A673 (cell line): ENCODE results near the gene MRGPRD. TPM values are rescaled to one million over a fixed set of nuclear protein-coding genes. Genes with fewer than 3 reads are reported as not detected.

ENCODE experiments used
- BruUV-seq: library from RNA; stranded (reverse); fragments of 400-500 nt; replicated peaks from 2 replicates; lab custom pipeline; 2021; lab: Mats Ljungman, UMichigan
- CTCF ChIA-PET: fragments of 300-600 bp; sonication (Branson Sonifier 250); formaldehyde crosslinking; loops from one replicate; lab custom pipeline; 2022; ENCODE audit warnings: antibody characterized with exemption; lab: Charles Lee
- POLR2A ChIA-PET: fragments of 300-600 bp; sonication (Branson Sonifier 250); formaldehyde crosslinking; loops from one replicate; lab custom pipeline; 2022; ENCODE audit warnings: antibody characterized with exemption; ENCODE audit not compliant: low non-redundant PET; lab: Charles Lee
- DNase-seq: peaks from one replicate; pipeline ENCODE4 v3.0.0-alpha.2; 2015; ENCODE audit warnings: low spot score
- H3K27ac ChIP-seq: fragments of 200-600 bp; sonication (generic); 2 replicates; pipeline ENCODE4 v1.5.1; 2016; ENCODE audit warnings: mixed run types, low read depth, mild to moderate bottlenecking, mixed read lengths, antibody characterized with exemption, low read length; ENCODE audit not compliant: poor library complexity, severe bottlenecking
- H3K27me3 ChIP-seq: fragments of 200-600 bp; sonication (generic); replicated peaks from 2 replicates; pipeline ENCODE4 v1.6.1; 2017; ENCODE audit warnings: mixed run types, low read depth, mild to moderate bottlenecking, mixed read lengths, antibody characterized with exemption, low read length; ENCODE audit not compliant: insufficient read depth, poor library complexity
- H3K36me3 ChIP-seq: fragments of 200-600 bp; sonication (generic); 2 replicates; pipeline ENCODE4 v1.6.1; 2016; ENCODE audit warnings: mixed run types, mild to moderate bottlenecking, mixed read lengths, antibody characterized with exemption, low read length; ENCODE audit not compliant: insufficient read depth, poor library complexity, severe bottlenecking
- H3K4me1 ChIP-seq: fragments of 200-600 bp; sonication (generic); 2 replicates; pipeline ENCODE4 v1.6.1; 2017; ENCODE audit warnings: mixed run types, mild to moderate bottlenecking, mixed read lengths, antibody characterized with exemption, low read length; ENCODE audit not compliant: insufficient read depth, poor library complexity, severe bottlenecking
- H3K4me3 ChIP-seq: fragments of 200-600 bp; sonication (generic); 2 replicates; pipeline ENCODE4 v1.5.1; 2016; ENCODE audit warnings: low read depth, mixed run types, mild to moderate bottlenecking, mixed read lengths, low read length; ENCODE audit not compliant: poor library complexity, severe bottlenecking
- H3K9me3 ChIP-seq: fragments of 200-600 bp; sonication (generic); 2 replicates; pipeline ENCODE4 v1.6.1; 2016; ENCODE audit warnings: mixed run types, low read depth, mild to moderate bottlenecking, mixed read lengths, antibody characterized with exemption, low read length; ENCODE audit not compliant: poor library complexity, severe bottlenecking
- CTCF ChIP-seq: fragments of 300-800, 200-600 bp; sonication (generic); conservative IDR thresholded peaks from 2 replicates; pipeline ENCODE4 v1.5.1; 2017; ENCODE audit warnings: low read depth, mild to moderate bottlenecking, antibody characterized with exemption, low read length, moderate library complexity, mixed read lengths
- EZH2 ChIP-seq: fragments of 200-600 bp; sonication (generic); IDR thresholded peaks from 2 replicates; pipeline ENCODE4 v1.6.1; 2017; ENCODE audit warnings: borderline replicate concordance, low read depth, mild to moderate bottlenecking, mixed read lengths, antibody characterized with exemption, low read length; ENCODE audit not compliant: poor library complexity, severe bottlenecking
- intact Hi-C: fragments of 100-400 bp; cut with micrococcal nuclease; formaldehyde crosslinking; loops from one replicate; pipeline ENCODE4 v1.10.0; 2022; ENCODE audit not compliant: unreplicated experiment
- total RNA-seq: library from RNA; stranded (reverse); gene quantifications from 2 replicates; pipeline ENCODE4 v1.2.3, GENCODE V29; 2021

Gene MRGPRD
- total RNA-seq, 1 experiment from 2014 or later, result not detected

GRCh38 chr11:69005183-69005630 lies 24.4 kb upstream of the MRGPRD start:
- ChIA-PET CTCF (no interaction called here), POLR2A (no interaction called here)
- no peak for DNase-seq
- Histone ChIP-seq H3K4me1 (peaks cover under 1% of the 10 kb centered on the region), H3K27ac (no peak overlapping the region), H3K36me3 (no peaks in the 10 kb centered on the region), H3K27me3 (no peaks in the 10 kb centered on the region), H3K9me3 (no peaks in the 10 kb centered on the region), H3K4me3 (no peak overlapping the region)
- no TSS peak for BruUV-seq
- TF ChIP-seq EZH2 (no peak), CTCF (no peak)
- intact Hi-C loops, result no loop called here

GRCh38 chr11:69004411-69005182 lies 23.8 kb upstream of the MRGPRD start:
- H3K27me3 ChIP-seq, result no peaks in the 10 kb centered on the region
- H3K36me3 ChIP-seq, result no peaks in the 10 kb centered on the region
- H3K27ac ChIP-seq, result no peak overlapping the region
- BruUV-seq, result no TSS peak
- POLR2A ChIA-PET, result no interaction called here
- DNase-seq, result no peak
- TF ChIP-seq CTCF (no peak), EZH2 (no peak)
- H3K9me3 ChIP-seq, result no peaks in the 10 kb centered on the region
- intact Hi-C loops, result no loop called here
- H3K4me3 ChIP-seq, result no peak overlapping the region
- CTCF ChIA-PET, result no interaction called here
- H3K4me1 ChIP-seq, result no peaks in the 10 kb centered on the region

- no peak overlapping the region for H3K4me3 ChIP-seq
- TF ChIP-seq CTCF (no peak), EZH2 (no peak)
- no peaks in the 10 kb centered on the region for H3K4me1 ChIP-seq
- H3K27me3 ChIP-seq, result no peaks in the 10 kb centered on the region
- POLR2A ChIA-PET, result no interaction called here
- H3K36me3 ChIP-seq, result no peaks in the 10 kb centered on the region
- BruUV-seq, result no TSS peak
- intact Hi-C loops, result no loop called here
- no peak for DNase-seq
- CTCF ChIA-PET, result no interaction called here
- no peaks in the 10 kb centered on the region for H3K9me3 ChIP-seq
- no peak overlapping the region for H3K27ac ChIP-seq
Observed at GRCh38 chr11:69003866-69004367, 23.1 kb upstream of the MRGPRD start.
